ENCODE results near the gene EIF3I. TPM values are rescaled to one million over a fixed set of nuclear protein-coding genes. Genes with fewer than 3 reads are reported as not detected.
A peak's percentile ranks its signal among the peaks of the same experiment; 100 is the strongest.
"Not testable (repeated sequence)": the region's sequence is repeated elsewhere in the genome, so short reads cannot be mapped to it uniquely, and the experiment has no call there.

EIF3I gene
- total RNA-seq, 4 donors from 2014 or later, result 123 to 224 (median 171) TPM

DNA sequence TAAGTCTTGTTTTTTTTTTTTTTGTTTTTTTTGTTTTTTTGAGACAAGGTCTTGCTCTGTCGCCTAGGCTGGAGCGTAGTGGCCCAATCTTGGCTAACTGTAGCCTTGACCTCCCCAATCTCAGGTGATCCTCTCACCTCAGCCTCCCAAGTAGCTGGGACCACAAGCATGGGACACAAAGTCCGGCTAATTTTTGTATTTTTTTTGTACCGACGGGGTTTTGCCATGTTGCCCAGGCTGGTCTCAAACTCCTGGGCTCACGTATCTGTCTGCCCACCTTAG is 35.0 kb downstream of the EIF3I start:
- Histone ChIP-seq H3K36me3 (no peaks in the 10 kb centered on the region), H3K27me3 (peaks cover 13% of the 10 kb centered on the region), H3K27ac (no peak overlapping the region), H3K4me3 (no peak overlapping the region), H3K4me1 (no peaks in the 10 kb centered on the region), H3K9me3 (no peaks in the 10 kb centered on the region)
- 92 to 96% methylated on average over 4 to 6 of the region's 6 CpGs for WGBS, 2 donors (ENCODE audit: low coverage in 1 of 2)
- TF ChIP-seq POLR2AphosphoS5 (IDR thresholded peaks at IDR 0.05) (no peak), POLR2A (IDR thresholded peaks at IDR 0.05) (no peak), EP300 (IDR thresholded peaks at IDR 0.05) (no peak)
- TF ChIP-seq, protein P1, sequence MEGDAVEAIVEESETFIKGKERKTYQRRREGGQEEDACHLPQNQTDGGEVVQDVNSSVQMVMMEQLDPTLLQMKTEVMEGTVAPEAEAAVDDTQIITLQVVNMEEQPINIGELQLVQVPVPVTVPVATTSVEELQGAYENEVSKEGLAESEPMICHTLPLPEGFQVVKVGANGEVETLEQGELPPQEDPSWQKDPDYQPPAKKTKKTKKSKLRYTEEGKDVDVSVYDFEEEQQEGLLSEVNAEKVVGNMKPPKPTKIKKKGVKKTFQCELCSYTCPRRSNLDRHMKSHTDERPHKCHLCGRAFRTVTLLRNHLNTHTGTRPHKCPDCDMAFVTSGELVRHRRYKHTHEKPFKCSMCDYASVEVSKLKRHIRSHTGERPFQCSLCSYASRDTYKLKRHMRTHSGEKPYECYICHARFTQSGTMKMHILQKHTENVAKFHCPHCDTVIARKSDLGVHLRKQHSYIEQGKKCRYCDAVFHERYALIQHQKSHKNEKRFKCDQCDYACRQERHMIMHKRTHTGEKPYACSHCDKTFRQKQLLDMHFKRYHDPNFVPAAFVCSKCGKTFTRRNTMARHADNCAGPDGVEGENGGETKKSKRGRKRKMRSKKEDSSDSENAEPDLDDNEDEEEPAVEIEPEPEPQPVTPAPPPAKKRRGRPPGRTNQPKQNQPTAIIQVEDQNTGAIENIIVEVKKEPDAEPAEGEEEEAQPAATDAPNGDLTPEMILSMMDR (IDR thresholded peaks at IDR 0.05), result no peak
- ATAC-seq, result no peak

DNA sequence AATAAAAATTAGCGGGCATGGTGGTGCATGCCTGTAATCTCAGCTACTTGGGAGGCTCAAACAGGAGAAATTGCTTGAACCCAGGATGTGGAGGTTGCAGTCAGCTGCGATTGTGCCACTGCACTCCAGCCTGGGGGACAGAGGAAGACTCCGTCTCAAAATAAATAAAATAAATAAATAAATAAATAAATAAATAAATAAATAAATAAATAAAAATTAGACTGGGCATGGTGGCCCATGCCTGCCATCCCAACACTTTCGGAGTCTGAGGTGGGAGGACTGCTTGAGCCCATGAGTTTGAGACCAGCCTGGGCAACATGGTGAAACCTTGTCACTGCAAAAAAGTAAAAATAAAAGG is 41.0 kb downstream of the EIF3I start:
- WGBS, 2 donors (ENCODE audit: low coverage in 1 of 2), result 85 to 97% methylated on average over 4 of the region's 4 CpGs
- not testable (repeated sequence) for H3K36me3 ChIP-seq, ATAC-seq, H3K4me3 ChIP-seq, H3K4me1 ChIP-seq, H3K9me3 ChIP-seq, H3K27me3 ChIP-seq, H3K27ac ChIP-seq

DNA sequence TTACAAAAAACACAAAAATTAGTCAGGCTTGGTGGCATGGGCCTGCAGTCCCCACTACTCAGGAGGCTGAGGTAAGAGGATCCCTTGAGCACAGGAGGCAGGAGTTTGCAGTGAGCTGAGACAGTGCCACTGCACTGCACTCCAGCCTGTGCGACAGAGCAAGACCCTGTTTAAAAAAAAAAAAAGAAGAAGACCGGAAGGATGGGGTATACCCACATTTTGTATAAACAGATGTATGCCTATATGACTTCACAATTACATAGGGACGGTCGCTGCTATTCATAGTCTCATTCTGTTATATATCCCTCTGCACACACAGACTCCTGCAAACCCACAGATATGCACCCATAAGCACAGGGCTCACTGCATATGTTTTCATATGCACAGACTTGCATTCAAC is 41.5 kb downstream of the EIF3I start:
- Histone ChIP-seq H3K27me3 (no peaks in the 10 kb centered on the region), H3K36me3 (no peaks in the 10 kb centered on the region), H3K9me3 (no peaks in the 10 kb centered on the region), H3K4me3 (no peak overlapping the region), H3K27ac (no peak overlapping the region), H3K4me1 (no peaks in the 10 kb centered on the region)
- TF ChIP-seq EP300 (IDR thresholded peaks at IDR 0.05), result no peak
- TF ChIP-seq POLR2A (IDR thresholded peaks at IDR 0.05), result no peak
- TF ChIP-seq, protein P1 (IDR thresholded peaks at IDR 0.05), result no peak
- no peak for TF ChIP-seq POLR2AphosphoS5 (IDR thresholded peaks at IDR 0.05)
- no peak for ATAC-seq
- 78 to 82% methylated on average over 4 of the region's 4 CpGs for WGBS, 2 donors (ENCODE audit: low coverage in 1 of 2)

DNA sequence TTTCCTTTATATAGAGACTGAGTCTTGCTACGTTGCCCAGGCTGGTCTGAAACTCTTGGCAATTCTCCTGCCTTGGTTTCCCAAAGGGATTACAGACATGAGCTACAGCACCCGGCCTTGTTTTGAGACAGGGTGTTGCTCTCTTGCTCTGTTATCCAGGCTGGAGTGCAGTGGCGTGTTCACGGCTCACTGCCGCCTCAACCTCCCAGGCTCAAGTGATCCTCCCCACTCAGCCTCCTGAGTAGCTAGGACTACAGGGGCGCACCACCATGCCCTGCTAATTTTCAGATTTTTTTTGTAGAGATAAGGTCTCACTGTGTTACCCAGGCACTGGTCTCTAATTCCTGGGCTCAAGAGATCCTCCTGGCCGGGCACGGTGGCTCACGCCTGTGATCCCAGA is 43.6 kb downstream of the EIF3I start:
- WGBS, 2 donors (ENCODE audit: low coverage in 1 of 2), result 95% methylated on average over 5 of the region's 9 CpGs; no CpG with 5 or more reads in 1 of the 2 donors
- no peak overlapping the region for H3K4me3 ChIP-seq
- H3K36me3 ChIP-seq, result no peaks in the 10 kb centered on the region
- no peaks in the 10 kb centered on the region for H3K9me3 ChIP-seq
- no peaks in the 10 kb centered on the region for H3K27me3 ChIP-seq
- ATAC-seq, result no peak
- H3K27ac ChIP-seq, result no peak overlapping the region
- TF ChIP-seq, protein P1 (IDR thresholded peaks at IDR 0.05), result no peak
- no peak for TF ChIP-seq POLR2AphosphoS5 (IDR thresholded peaks at IDR 0.05)
- TF ChIP-seq POLR2A (IDR thresholded peaks at IDR 0.05), result no peak
- no peak for TF ChIP-seq EP300 (IDR thresholded peaks at IDR 0.05)
- no peaks in the 10 kb centered on the region for H3K4me1 ChIP-seq

DNA sequence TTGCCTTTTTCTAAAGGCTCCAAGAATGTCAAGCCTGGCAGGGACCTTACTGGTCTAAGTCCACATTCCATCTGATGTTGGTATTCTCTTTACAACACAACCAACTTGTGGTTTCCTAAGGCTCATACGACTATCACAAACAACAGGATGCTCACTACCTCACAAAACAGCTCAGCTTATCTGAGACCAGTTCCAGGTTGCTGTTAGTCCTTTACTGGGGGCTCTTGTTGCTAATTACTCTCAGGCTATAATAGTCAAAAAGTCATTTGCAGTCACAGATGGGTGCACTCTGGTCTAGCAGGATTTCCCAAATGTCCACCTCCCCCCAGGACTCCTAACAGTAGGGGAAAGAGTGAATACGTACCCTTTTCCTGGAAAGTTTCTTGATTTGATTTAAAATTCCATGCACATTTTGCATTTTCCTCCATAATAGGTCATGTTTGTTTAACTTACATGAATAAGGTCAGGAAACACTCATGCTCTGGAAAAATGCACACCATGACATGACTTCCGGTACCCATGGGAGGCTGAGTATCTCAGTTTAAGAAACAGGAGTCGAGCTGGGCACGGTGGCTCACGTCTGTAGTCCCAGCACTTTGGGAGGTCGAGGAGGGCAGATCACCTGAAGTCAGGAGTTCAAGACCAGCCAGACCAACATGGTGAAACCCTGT is 44.8 kb downstream of the EIF3I start:
- Histone ChIP-seq H3K27ac (no peak overlapping the region), H3K36me3 (no peaks in the 10 kb centered on the region), H3K9me3 (no peaks in the 10 kb centered on the region), H3K4me1 (no peaks in the 10 kb centered on the region), H3K4me3 (no peak overlapping the region), H3K27me3 (peaks cover 6% of the 10 kb centered on the region)
- no peak for TF ChIP-seq POLR2A (IDR thresholded peaks at IDR 0.05)
- no peak for TF ChIP-seq EP300 (IDR thresholded peaks at IDR 0.05)
- TF ChIP-seq POLR2AphosphoS5 (IDR thresholded peaks at IDR 0.05), result no peak
- TF ChIP-seq, protein P1 (IDR thresholded peaks at IDR 0.05), result no peak
- ATAC-seq, result peak; percentile 43
- WGBS, 2 donors (ENCODE audit: low coverage in 1 of 2), result 33 to 65% methylated on average over 3 of the region's 7 CpGs
